Breast epithelium (tissue), 4 donors: ENCODE results near the gene TSNAXIP1. TPM values are rescaled to one million over a fixed set of nuclear protein-coding genes. Genes with fewer than 3 reads are reported as not detected.
A peak's percentile ranks its signal among the peaks of the same experiment; 100 is the strongest.

Experiments used
- DNase-seq, 2 donors: peaks; one replicate each; pipeline ENCODE4 v3.0.0-alpha.2; 2019; ENCODE audit warnings: low spot score in 2 of 2
- H3K27ac ChIP-seq, 2 donors: fragments of 200-600 bp; sonication (generic) in 1 of 2; one replicate each; pipeline ENCODE4 v1.5.1; 2016 to 2019; ENCODE audit warnings: mild to moderate bottlenecking in 1 of 2
- H3K27me3 ChIP-seq, 2 donors: fragments of 200-600 bp; sonication (generic) in 1 of 2; one replicate each; pipeline versions ENCODE4 v1.5.1 to v1.6.0; 2017 to 2019; ENCODE audit warnings: control low read depth in 1 of 2, mild to moderate bottlenecking in 1 of 2
- H3K36me3 ChIP-seq: fragments of 200-600 bp; one replicate; pipeline ENCODE4 v1.5.1; 2019
- H3K4me1 ChIP-seq, 2 donors: fragments of 200-600 bp; sonication (generic); one replicate each; pipeline ENCODE4 v1.5.1; 2016 to 2019; ENCODE audit warnings: control low read depth in 1 of 2
- H3K4me3 ChIP-seq, 3 donors: fragments of 200-600 bp; sonication (generic); 1 replicate in 2 of 3; 2 replicates in 1 of 3; pipeline ENCODE4 v1.5.1; 2016 to 2019; ENCODE audit warnings: mild to moderate bottlenecking in 3 of 3, moderate library complexity in 2 of 3
- H3K9me3 ChIP-seq, 2 donors: fragments of 200-600 bp; sonication (generic) in 1 of 2; one replicate each; pipeline ENCODE4 v1.5.1; 2016 to 2019; ENCODE audit warnings: control low read depth in 1 of 2
- POLR2A ChIP-seq: fragments of 450-650 bp; IDR thresholded peaks from one replicate; pipeline ENCODE4 v1.6.1; 2016; ENCODE audit warnings: antibody characterized with exemption, mild to moderate bottlenecking, moderate library complexity
- POLR2AphosphoS5 ChIP-seq, 3 donors: sonication (generic); formaldehyde crosslinking; IDR thresholded peaks; one replicate each; pipeline ENCODE4 v1.6.1; 2017; ENCODE audit warnings: antibody characterized with exemption in 3 of 3
- intact Hi-C: fragments of 100-400 bp; cut with DNase I; formaldehyde crosslinking; loops from one replicate; pipeline ENCODE4 v1.15.1; 2023; ENCODE audit warnings: low total_unique reads
- total RNA-seq, 3 donors: library from RNA; depleted of rRNA; stranded (reverse); fragments of >200 nt; gene quantifications; one replicate each; pipeline ENCODE4 v1.1.0, GENCODE V29; 2016
- TF ChIP-seq, protein P1 (sequence below), 3 donors: fragments of 450-650 bp; IDR thresholded peaks; one replicate each; pipeline ENCODE4 v1.5.1; 2016 to 2017; ENCODE audit warnings: antibody characterized with exemption in 3 of 3, mild to moderate bottlenecking in 3 of 3, moderate library complexity in 3 of 3

TSNAXIP1 gene
- total RNA-seq, 3 donors from 2014 or later = 1.1 to 4.2 (median 3.9) TPM

DNA sequence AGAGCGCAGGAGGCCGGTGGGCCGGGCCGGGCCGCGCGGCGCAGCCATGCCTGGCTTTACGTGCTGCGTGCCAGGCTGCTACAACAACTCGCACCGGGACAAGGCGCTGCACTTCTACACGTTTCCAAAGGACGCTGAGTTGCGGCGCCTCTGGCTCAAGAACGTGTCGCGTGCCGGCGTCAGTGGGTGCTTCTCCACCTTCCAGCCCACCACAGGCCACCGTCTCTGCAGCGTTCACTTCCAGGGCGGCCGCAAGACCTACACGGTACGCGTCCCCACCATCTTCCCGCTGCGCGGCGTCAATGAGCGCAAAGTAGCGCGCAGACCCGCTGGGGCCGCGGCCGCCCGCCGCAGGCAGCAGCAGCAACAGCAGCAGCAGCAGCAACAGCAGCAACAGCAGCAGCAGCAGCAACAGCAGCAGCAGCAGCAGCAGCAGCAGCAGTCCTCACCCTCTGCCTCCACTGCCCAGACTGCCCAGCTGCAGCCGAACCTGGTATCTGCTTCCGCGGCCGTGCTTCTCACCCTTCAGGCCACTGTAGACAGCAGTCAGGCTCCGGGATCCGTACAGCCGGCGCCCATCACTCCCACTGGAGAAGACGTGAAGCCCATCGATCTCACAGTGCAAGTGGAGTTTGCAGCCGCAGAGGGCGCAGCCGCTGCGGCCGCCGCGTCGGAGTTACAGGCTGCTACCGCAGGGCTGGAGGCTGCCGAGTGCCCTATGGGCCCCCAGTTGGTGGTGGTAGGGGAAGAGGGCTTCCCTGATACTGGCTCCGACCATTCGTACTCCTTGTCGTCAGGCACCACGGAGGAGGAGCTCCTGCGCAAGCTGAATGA lies 36.0 kb downstream of the TSNAXIP1 start:
- peak in 1 of 2 donors; percentile 30 for DNase-seq
- no peak for TF ChIP-seq POLR2AphosphoS5 (IDR thresholded peaks at IDR 0.05)
- TF ChIP-seq, protein P1, sequence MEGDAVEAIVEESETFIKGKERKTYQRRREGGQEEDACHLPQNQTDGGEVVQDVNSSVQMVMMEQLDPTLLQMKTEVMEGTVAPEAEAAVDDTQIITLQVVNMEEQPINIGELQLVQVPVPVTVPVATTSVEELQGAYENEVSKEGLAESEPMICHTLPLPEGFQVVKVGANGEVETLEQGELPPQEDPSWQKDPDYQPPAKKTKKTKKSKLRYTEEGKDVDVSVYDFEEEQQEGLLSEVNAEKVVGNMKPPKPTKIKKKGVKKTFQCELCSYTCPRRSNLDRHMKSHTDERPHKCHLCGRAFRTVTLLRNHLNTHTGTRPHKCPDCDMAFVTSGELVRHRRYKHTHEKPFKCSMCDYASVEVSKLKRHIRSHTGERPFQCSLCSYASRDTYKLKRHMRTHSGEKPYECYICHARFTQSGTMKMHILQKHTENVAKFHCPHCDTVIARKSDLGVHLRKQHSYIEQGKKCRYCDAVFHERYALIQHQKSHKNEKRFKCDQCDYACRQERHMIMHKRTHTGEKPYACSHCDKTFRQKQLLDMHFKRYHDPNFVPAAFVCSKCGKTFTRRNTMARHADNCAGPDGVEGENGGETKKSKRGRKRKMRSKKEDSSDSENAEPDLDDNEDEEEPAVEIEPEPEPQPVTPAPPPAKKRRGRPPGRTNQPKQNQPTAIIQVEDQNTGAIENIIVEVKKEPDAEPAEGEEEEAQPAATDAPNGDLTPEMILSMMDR (IDR thresholded peaks at IDR 0.05) = peak in 1 of 3 donors; percentile 8
- peak overlapping the region; percentile 82 to 96 (median 84) for H3K4me3 ChIP-seq
- no peaks in the 10 kb centered on the region for H3K27me3 ChIP-seq
- peak overlapping the region; percentile 99 to 100 for H3K27ac ChIP-seq
- peaks cover 21 to 31% of the 10 kb centered on the region in 2 donors for H3K4me1 ChIP-seq
- H3K36me3 ChIP-seq = no peaks in the 10 kb centered on the region
- intact Hi-C loops = no loop called here
- no peaks in the 10 kb centered on the region for H3K9me3 ChIP-seq

DNA sequence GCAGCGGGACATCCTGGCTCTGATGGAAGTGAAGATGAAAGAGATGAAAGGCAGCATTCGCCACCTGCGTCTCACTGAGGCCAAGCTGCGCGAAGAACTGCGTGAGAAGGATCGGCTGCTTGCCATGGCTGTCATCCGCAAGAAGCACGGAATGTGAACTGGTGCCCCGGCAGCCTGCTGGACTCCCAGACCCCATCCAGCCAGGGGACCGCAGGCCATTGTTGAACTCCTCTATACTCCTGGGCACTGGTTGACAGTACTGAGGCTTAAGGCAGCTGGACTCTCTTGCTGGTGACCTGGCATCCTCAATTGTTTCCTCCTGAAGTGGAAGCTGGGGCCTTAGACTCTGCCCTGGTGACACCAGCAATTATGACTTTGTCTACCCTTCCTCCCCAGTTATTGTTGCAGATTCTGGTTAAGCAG lies 36.7 kb downstream of the TSNAXIP1 start:
- no peaks in the 10 kb centered on the region for H3K36me3 ChIP-seq
- intact Hi-C loops = no loop called here
- no peaks in the 10 kb centered on the region for H3K9me3 ChIP-seq
- H3K27ac ChIP-seq = peak overlapping the region; percentile 99 to 100
- TF ChIP-seq POLR2A (no peak), POLR2AphosphoS5 (IDR thresholded peaks at IDR 0.05) (no peak)
- TF ChIP-seq, protein P1 (IDR thresholded peaks at IDR 0.05) = no peak
- peak overlapping the region; percentile 82 to 96 (median 84) for H3K4me3 ChIP-seq
- no peak for DNase-seq
- H3K4me1 ChIP-seq = peaks cover 21 to 31% of the 10 kb centered on the region in 2 donors
- no peaks in the 10 kb centered on the region for H3K27me3 ChIP-seq

DNA sequence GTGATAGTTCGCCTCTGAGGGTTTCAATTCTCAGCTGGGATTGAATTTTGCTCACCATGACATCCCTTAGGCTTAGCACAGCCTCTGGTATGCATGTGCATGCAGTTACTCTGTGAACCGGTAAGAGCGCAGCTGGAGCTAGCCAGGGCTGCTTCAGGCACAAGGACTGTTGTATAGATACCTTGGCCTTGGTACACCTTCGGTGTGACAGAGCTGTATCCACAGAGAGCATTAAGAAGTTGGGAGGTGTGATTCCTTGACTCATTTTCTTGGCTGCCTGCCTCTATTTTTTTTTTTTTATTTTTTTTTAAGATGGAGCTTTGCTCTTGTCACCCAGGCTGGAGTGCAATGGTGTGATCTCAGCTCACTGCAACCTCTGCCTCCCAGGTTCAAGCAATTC lies 37.8 kb downstream of the TSNAXIP1 start:
- Histone ChIP-seq H3K9me3 (no peaks in the 10 kb centered on the region), H3K36me3 (no peaks in the 10 kb centered on the region), H3K4me3 (peak overlapping the region in 2 of 3 donors; percentile 29 to 84), H3K4me1 (peaks cover 21 to 31% of the 10 kb centered on the region in 2 donors), H3K27ac (no peak overlapping the region), H3K27me3 (no peaks in the 10 kb centered on the region)
- DNase-seq = no peak
- intact Hi-C loops = no loop called here
- TF ChIP-seq, protein P1 (IDR thresholded peaks at IDR 0.05) = no peak

DNA sequence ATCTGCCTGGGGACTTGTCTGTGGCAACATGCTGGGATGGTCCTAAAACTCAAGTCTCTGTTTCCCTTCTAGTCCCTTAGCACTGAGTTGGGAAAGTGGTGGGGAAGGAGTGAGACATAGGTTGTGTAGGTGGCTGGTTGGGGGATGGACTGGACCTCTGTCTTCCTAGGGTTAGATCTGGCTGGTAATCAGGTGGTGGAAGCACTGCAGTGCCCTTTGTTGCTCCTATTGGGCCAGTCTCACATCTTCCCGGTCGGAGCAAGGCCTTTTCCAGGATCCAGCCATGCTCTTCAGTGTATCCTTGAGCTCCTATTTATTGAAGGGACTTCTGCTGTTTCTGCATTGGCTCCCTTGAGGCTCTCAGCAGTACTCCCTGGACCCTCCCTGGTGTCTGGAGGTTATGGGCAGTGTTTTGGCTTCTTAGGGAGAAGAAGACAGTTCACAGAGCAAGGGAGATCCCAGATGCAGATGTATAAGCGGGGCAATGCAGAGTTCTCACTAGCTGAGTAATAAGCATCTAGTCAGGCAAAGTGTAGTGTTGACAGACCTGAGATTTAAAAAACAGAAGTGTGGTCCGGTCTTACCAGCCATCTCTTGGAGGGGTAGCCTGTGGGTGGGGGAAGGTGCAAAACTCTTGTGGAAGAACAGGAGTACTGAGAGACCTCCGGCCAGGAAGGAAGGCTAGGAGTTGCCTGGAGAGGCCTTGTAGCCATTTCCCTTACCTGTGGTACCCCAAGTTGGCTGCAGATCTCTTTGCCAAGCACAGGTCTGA lies 38.8 kb downstream of the TSNAXIP1 start:
- Histone ChIP-seq H3K9me3 (no peaks in the 10 kb centered on the region), H3K36me3 (no peaks in the 10 kb centered on the region), H3K27ac (peak overlapping the region; percentile 92 to 94), H3K4me1 (peaks cover 21 to 31% of the 10 kb centered on the region in 2 donors), H3K27me3 (no peaks in the 10 kb centered on the region), H3K4me3 (peak overlapping the region; percentile 91 to 98 (median 95))
- TF ChIP-seq POLR2A = no peak
- TF ChIP-seq POLR2AphosphoS5 (IDR thresholded peaks at IDR 0.05) = no peak
- TF ChIP-seq, protein P1 (IDR thresholded peaks at IDR 0.05) = no peak
- no peak for DNase-seq
- intact Hi-C loops = no loop called here

DNA sequence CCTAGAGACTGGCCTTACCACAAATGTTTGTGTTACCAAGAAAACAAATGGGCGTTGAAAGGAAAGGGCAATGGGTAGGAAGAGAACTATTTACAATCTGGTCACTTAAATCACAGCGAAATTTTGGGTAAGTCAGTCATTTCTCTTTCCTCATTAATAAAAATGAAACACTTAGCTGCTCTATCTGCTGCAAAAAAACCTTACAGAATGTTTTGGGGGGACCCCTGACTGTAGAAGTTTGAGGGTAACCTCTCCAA lies 39.3 kb downstream of the TSNAXIP1 start:
- Histone ChIP-seq H3K27me3 (no peaks in the 10 kb centered on the region), H3K9me3 (no peaks in the 10 kb centered on the region), H3K27ac (peak overlapping the region; percentile 92 to 94), H3K36me3 (no peaks in the 10 kb centered on the region), H3K4me1 (peaks cover 21 to 31% of the 10 kb centered on the region in 2 donors), H3K4me3 (peak overlapping the region; percentile 91 to 98 (median 95))
- DNase-seq = no peak
- TF ChIP-seq POLR2A = no peak
- TF ChIP-seq, protein P1 (IDR thresholded peaks at IDR 0.05) = no peak
- no peak for TF ChIP-seq POLR2AphosphoS5 (IDR thresholded peaks at IDR 0.05)
- intact Hi-C loops = no loop called here
